Endothelial cell of umbilical vein (primary cell): Measurements from ENCODE around the gene SCFD1. TPM values are rescaled to one million over a fixed set of nuclear protein-coding genes. Genes with fewer than 3 reads are reported as not detected.

ENCODE experiments used
- BruUV-seq: library from RNA; stranded (reverse); fragments of 400-500 nt; replicated peaks from 2 replicates; lab custom pipeline; 2021; lab: Mats Ljungman, UMichigan
- CTCF ChIA-PET: fragments of 300-600, 350-600 bp; sonication (Branson Sonifier 250); formaldehyde crosslinking; loops from one replicate; lab custom pipeline; 2021; ENCODE audit warnings: antibody characterized with exemption, inconsistent platforms; lab: Charles Lee
- POLR2A ChIA-PET: fragments of 300-600, 350-600 bp; sonication (Branson Sonifier 250); formaldehyde crosslinking; loops from one replicate; lab custom pipeline; 2021; ENCODE audit warnings: antibody characterized with exemption, inconsistent platforms; lab: Charles Lee
- DNase-seq: peaks from one replicate; pipeline ENCODE4 v3.0.0-alpha.2; 2011; ENCODE audit warnings: low read depth, low spot score
- FAIRE-seq: peaks from 2 replicates; lab custom pipeline; 2011; peaks lifted over from hg19 to GRCh38; lab: Jason Lieb, UNC
- H2AFZ ChIP-seq: 2 replicates; pipeline ENCODE4 v1.6.0; 2012; ENCODE audit warnings: low read depth, low read length, control low read depth, inconsistent platforms
- H3K27ac ChIP-seq: 2 replicates; pipeline ENCODE4 v1.5.1; 2011; ENCODE audit warnings: low read depth, mild to moderate bottlenecking, control low read depth, low read length, moderate library complexity; ENCODE audit not compliant: insufficient read depth
- H3K27me3 ChIP-seq, 2 experiments: 2 replicates each; pipeline versions ENCODE4 v1.6.0 to v1.6.1; 2011; ENCODE audit warnings: low read length in 2 of 2, mixed read lengths in 1 of 2; ENCODE audit not compliant: control insufficient read depth in 2 of 2, insufficient read depth in 2 of 2
- H3K36me3 ChIP-seq, 2 experiments: 2 replicates in 1 of 2; 3 replicates in 1 of 2; pipeline ENCODE4 v1.5.1; 2011; ENCODE audit warnings: low read length in 2 of 2, mild to moderate bottlenecking in 1 of 2, moderate library complexity in 1 of 2; ENCODE audit not compliant: control insufficient read depth in 2 of 2, insufficient read depth in 2 of 2; ENCODE audit errors: extremely low read depth in 1 of 2
- H3K4me1 ChIP-seq: 3 replicates; pipeline ENCODE4 v1.5.1; 2011; ENCODE audit warnings: mild to moderate bottlenecking, low read length; ENCODE audit not compliant: control insufficient read depth, insufficient read depth; ENCODE audit errors: extremely low read depth
- H3K4me2 ChIP-seq: 2 replicates; pipeline ENCODE4 v1.6.1; 2011; ENCODE audit warnings: low read length, control low read depth, mixed read lengths; ENCODE audit not compliant: insufficient read depth
- H3K4me3 ChIP-seq, 3 experiments: fragments of 200-600 bp in 1 of 3; sonication (generic), shearing (Covaris generic) in 1 of 3; replicated peaks in 1 of 3; 2 replicates each; pipeline ENCODE4 v1.5.1; 2011 to 2016; ENCODE audit warnings: control low read depth in 3 of 3, low read length in 3 of 3, mild to moderate bottlenecking in 2 of 3, inconsistent platforms in 1 of 3, low read depth in 1 of 3, moderate library complexity in 1 of 3; ENCODE audit not compliant: insufficient read depth in 1 of 3
- H3K79me2 ChIP-seq: 2 replicates; pipeline ENCODE4 v1.6.0; 2012; ENCODE audit warnings: low read length, inconsistent platforms; ENCODE audit not compliant: control insufficient read depth, insufficient read depth
- H3K9ac ChIP-seq: replicated peaks from 2 replicates; pipeline ENCODE3; 2011; ENCODE audit warnings: low read length, control low read depth; ENCODE audit not compliant: insufficient read depth; ENCODE audit errors: extremely low read depth
- H3K9me1 ChIP-seq: replicated peaks from 3 replicates; pipeline ENCODE4 v1.6.0; 2011; ENCODE audit warnings: mild to moderate bottlenecking, low read length; ENCODE audit not compliant: control insufficient read depth, insufficient read depth; ENCODE audit errors: extremely low read depth
- H3K9me3 ChIP-seq: replicated peaks from 2 replicates; pipeline ENCODE4 v1.5.1; 2012; ENCODE audit warnings: low read length, inconsistent platforms; ENCODE audit not compliant: control insufficient read depth, insufficient read depth
- H4K20me1 ChIP-seq: replicated peaks from 2 replicates; pipeline ENCODE3; 2011; ENCODE audit warnings: mild to moderate bottlenecking, low read length; ENCODE audit not compliant: control insufficient read depth, insufficient read depth; ENCODE audit errors: extremely low read depth
- CTCF ChIP-seq, 2 donors: IDR thresholded peaks; 1 replicate in 1 of 2; 2 replicates in 1 of 2; pipeline ENCODE4 v1.5.1; 2011; ENCODE audit warnings: low read length in 2 of 2, mild to moderate bottlenecking in 2 of 2, moderate library complexity in 2 of 2, control low read depth in 1 of 2, inconsistent platforms in 1 of 2, low read depth in 1 of 2; ENCODE audit not compliant: insufficient read depth in 1 of 2; ENCODE audit errors: extremely low read depth in 1 of 2
- FOS ChIP-seq: IDR thresholded peaks from 2 replicates; pipeline ENCODE4 v1.6.1; 2011; ENCODE audit warnings: mild to moderate bottlenecking, low read length, moderate library complexity, borderline replicate concordance; ENCODE audit not compliant: insufficient read depth
- GATA2 ChIP-seq: IDR thresholded peaks from 2 replicates; pipeline ENCODE4 v1.7.0; 2011; ENCODE audit warnings: low read depth, mild to moderate bottlenecking, moderate library complexity, mixed read lengths, low read length; ENCODE audit not compliant: insufficient read length, insufficient read depth
- JUN ChIP-seq: IDR thresholded peaks from 2 replicates; pipeline ENCODE4 v1.6.1; 2011; ENCODE audit warnings: borderline replicate concordance, low read depth; ENCODE audit not compliant: insufficient read length, insufficient read depth
- MAX ChIP-seq: IDR thresholded peaks from 2 replicates; pipeline ENCODE4 v1.6.1; 2011; ENCODE audit not compliant: insufficient read depth, insufficient read length
- MYC ChIP-seq: IDR thresholded peaks from one replicate; pipeline ENCODE4 v1.6.1; 2011; ENCODE audit warnings: mild to moderate bottlenecking, low read depth, low read length
- POLR2AphosphoS5 ChIP-seq: IDR thresholded peaks from 2 replicates; pipeline ENCODE4 v1.6.1; 2012; ENCODE audit warnings: low read depth, mild to moderate bottlenecking, control low read depth, low read length, moderate library complexity; ENCODE audit not compliant: insufficient read depth
- dilution Hi-C: fragments of 300-500 bp; cut with MboI; formaldehyde crosslinking; loops from one replicate; pipeline ENCODE4 v1.15.0; 2019; ENCODE audit warnings: low sequenced_read_pairs; ENCODE audit not compliant: extremely low pct_ligation_motif_present
- intact Hi-C: fragments of 100-400 bp; cut with micrococcal nuclease; formaldehyde crosslinking; loops from one replicate; pipeline ENCODE4 v1.10.0; 2022
- polyA plus RNA-seq, 4 experiments: library from polyadenylated mRNA; depleted of rRNA in 3 of 4; stranded (reverse) in 3 of 4; unstranded in 1 of 4; fragments of >200 nt; gene quantifications; 2 replicates each; pipeline versions ENCODE4 v1.2.1 to v1.2.3, GENCODE V29; 2011 to 2012; ENCODE audit warnings: missing spikeins in 1 of 4
- total RNA-seq: library from RNA; stranded (reverse); gene quantifications from 2 replicates; pipeline ENCODE4 v1.2.3, GENCODE V29; 2021

Gene SCFD1
- total and polyA plus RNA-seq, 2 donors (not counting 3 experiments of a cell fraction or from before 2014, with no cell fraction given): 21.3 to 59.9 TPM

- peaks cover 3 to 8% of the 10 kb centered on the region in 2 experiments for H3K36me3 ChIP-seq
- no TSS peak for BruUV-seq
- H3K27me3 ChIP-seq: no peaks in the 10 kb centered on the region
- FAIRE-seq (no peak), DNase-seq (peak; percentile 5)
- no peaks in the 10 kb centered on the region for H3K4me1 ChIP-seq
- ChIA-PET CTCF (interaction anchor here (1.1 to 1.2 kb wide), 2 partner anchors 252 to 702 kb away, joined by 3 read pairs; no protein-coding TSS in a partner anchor), POLR2A (no interaction called here)
- H3K27ac ChIP-seq: no peak overlapping the region
- no peaks in the 10 kb centered on the region for H3K79me2 ChIP-seq
- no peak overlapping the region for H2AFZ ChIP-seq
- no peaks in the 10 kb centered on the region for H3K9me3 ChIP-seq
- dilution Hi-C loops: no loop called here
- no peak overlapping the region for H3K9ac ChIP-seq
- TF ChIP-seq FOS (no peak), JUN (no peak), MYC (no peak), GATA2 (no peak), POLR2AphosphoS5 (no peak), MAX (no peak), CTCF (IDR thresholded peaks at IDR 0.05; ENCODE audit: extremely low read depth in 1 of 2, insufficient read depth in 1 of 2, low read depth in 1 of 2, low read length in 2 of 2) (no peak)
- H3K9me1 ChIP-seq: no peaks in the 10 kb centered on the region
- H3K4me2 ChIP-seq: peak overlapping the region; percentile 12
- intact Hi-C loops: loop anchor here (10.0 kb wide), 2 partner anchors 430 to 700 kb away; no protein-coding TSS in a partner anchor
- H3K4me3 ChIP-seq: no peak overlapping the region
- no peaks in the 10 kb centered on the region for H4K20me1 ChIP-seq
Observed at GRCh38 chr14:30655124-30655523, 33.0 kb downstream of the SCFD1 start.
